M059J (cell line): Measurements from ENCODE around the gene SAFB. TPM values are rescaled to one million over a fixed set of nuclear protein-coding genes. Genes with fewer than 3 reads are reported as not detected.

Experiments used
- DNase-seq: peaks from one replicate; pipeline ENCODE4 v3.0.0-alpha.2; 2012; ENCODE audit warnings: low read depth
- total RNA-seq: library from RNA; depleted of rRNA; stranded (reverse); fragments of >200 nt; shearing (Covaris generic); gene quantifications from 2 replicates; pipeline ENCODE4 v1.2.3, GENCODE V29; 2014

SAFB gene
- total RNA-seq, 1 experiment from 2014 or later: 27.8 TPM

DNA sequence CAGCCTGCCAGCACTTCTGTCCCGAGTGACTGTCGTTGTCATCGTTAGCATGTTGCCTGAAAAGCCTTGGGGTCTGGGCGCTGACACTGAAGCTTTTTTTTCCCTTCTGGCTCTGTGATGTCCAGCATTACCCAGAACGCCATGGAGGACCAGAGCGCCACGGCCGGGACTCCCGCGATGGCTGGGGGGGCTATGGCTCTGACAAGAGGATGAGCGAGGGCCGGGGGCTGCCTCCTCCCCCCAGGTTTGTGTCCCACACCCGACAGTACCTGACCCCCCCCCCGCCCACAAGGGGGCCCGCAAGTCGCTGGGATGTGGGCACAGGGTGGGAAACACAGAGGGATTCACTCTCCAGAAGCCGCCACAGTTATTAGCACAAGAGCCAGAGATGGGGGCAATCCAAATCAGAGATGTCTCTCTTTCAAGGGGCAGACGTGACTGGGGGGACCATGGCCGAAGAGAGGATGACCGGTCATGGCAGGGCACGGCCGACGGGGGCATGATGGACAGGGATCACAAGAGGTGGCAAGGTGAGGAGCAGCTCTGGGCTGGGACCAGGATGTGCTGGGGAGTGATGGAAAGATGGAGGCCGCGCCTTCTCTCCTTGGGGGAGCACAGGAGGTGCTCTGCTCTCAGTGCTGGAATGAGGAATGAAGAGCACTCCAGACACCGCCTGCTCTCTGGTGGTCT, 44.2 kb downstream of the SAFB start:
- DNase-seq: no peak

DNA sequence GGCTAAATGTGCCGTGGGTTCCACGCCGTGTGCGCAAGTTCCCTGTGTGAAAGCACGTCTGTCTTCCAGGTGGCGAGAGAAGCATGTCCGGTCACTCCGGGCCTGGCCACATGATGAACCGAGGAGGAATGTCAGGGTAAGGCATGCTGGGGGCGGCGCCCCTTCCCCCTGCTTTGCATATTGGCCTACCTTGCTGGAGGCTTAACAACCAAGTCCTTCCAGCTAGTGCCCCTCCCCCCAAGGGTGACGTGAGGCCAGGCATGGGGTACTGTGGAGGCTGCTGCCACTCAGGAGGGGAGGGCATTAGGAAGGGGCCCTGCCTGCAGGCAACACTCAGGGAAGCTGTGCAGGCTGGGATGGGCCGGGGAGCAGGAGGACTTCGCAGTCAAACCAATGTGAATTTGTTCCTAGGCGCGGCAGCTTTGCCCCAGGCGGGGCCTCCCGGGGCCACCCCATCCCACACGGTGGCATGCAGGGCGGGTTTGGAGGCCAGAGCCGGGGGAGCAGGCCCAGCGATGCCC, 44.9 kb downstream of the SAFB start:
- no peak for DNase-seq

DNA sequence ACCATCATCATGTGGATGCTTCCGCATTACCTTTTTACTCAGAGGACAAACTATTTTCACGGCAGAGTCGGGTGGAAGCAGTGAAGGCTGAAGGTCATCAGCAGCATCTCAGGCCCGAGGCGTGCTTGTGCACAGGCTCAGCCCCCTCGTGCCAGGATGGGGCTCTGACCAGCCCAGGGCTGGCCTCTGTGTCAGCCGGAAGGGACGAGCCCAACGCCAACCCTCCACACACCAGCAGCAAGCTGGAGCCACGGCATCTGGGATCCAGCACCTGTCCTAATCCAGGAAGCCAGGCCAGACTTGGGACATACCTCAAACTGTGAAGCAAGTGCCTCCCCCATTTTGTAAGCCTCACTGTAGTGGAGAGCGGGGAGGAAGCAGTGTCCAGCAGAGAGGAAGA, 46.3 kb downstream of the SAFB start:
- no peak for DNase-seq

DNA sequence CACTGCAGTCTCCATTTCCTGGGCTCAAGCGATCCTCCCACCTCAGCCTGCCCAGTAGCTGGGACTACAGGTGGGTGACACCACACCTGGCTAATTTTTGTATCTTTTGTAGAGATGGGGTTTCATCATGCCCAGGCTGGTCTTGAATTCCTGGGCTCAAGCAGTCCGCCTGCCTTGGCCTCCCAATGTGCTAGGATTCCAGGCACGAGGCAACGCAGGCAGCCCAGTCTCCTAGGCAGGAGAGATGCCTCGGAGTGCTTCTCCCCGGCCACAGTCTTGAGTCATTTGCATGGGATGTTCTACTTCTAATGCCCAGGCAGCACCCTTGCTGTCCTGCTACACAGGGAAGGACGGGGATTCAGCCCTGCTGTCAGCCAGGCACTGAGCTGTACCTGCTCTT, 48.7 kb downstream of the SAFB start:
- no peak for DNase-seq

DNA sequence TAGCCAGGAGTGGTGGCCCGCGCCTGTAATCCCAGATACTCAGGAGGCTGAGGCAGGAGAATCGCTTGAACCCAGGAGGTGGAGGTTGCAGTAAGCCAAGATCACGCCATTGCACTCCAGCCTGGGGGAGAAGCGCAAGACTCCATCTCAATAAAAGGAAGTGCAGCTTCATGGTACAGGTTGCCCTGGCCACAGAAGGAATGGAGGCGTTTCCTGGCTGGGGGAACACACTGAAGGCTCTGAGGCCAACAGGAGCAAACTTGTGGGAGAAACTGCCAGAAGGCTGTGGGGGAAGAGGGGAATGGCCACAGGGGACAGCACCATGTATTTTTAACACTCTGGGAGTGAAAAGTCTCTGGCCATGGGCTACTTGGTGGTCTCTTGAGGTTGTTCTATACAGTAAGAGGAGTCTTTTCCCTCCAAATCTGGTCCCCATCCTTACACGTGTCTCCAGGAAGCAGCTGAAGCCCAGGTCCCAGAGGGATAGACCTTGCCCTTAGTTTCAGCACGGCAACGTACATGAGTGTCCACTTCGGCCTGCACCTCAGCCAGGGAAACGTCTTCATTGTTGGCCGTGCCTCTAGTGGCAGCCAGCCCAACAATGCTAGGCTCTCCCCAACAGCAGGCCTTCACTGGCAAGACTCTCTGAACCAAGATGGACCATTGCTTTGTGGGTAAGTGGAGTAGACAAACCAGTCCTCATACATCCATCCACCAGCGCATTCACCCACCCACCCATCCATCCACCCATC, 50.0 kb downstream of the SAFB start:
- DNase-seq: no peak

DNA sequence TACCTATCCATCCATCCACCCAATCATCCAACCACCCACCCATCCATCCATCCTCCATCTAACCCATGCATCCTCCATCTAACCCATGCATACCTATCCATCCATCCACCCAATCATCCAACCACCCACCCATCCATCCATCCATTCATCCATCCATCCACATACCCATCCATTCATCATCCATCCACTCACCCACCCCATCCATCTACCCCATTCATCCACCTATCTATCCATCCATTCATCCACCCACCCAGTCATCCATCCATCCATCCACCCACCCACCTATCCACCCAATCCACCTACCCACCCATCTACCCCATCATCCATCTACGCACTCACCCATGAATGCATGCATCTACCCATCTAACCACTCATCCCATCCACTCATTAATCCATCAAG, 50.9 kb downstream of the SAFB start:
- no peak for DNase-seq

DNA sequence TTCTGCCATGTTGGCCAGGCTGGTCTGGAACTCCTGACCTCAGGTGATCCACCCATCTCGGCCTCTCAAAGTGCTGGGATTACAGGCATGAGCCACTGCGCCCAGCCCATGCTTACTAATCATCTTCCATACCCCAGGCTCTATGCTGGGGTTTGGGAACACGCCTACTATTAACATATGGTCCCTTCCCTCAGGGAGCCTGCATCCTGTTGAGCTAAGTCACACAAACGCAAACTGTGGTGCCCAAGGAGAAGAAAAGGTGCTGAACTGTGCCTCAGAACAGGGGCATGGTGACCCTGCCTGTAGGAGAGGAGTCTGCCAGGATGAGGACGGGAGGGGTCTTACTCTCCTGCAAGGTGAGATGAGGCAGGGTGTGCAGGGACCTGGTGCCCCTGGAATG, 51.8 kb downstream of the SAFB start:
- no peak for DNase-seq

DNA sequence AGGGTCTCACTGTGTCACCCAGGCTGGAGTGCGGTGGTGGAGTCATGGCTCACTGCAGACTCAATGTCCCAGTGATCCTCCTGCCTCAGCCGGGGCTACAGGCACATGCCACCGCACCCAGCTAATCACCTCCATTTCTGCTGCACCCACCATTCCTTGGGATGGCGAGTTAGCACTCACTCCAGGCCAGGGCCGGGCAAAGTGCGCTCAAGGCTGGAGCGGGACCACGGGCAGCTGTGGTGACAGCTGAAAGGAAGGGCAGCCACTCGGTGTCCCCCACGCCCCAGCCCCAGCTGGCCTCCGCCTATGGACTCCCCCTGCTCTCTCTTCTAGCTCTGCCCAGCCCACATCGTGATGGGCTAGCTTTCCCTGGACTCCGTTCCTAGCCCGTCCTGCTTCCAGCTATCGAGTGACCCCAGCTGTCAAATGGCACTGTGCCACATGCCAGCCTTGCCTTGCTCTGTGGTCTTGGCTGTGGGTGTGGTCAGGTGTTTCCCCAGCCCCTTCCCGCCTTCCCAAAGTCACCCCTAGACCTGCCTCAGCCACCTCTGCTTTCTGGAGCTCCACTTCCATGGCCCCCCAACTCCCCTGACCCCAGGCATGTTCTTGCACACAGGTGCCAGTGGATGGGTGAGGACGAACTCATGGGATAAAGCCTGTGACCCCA, 53.4 kb downstream of the SAFB start:
- DNase-seq: no peak

DNA sequence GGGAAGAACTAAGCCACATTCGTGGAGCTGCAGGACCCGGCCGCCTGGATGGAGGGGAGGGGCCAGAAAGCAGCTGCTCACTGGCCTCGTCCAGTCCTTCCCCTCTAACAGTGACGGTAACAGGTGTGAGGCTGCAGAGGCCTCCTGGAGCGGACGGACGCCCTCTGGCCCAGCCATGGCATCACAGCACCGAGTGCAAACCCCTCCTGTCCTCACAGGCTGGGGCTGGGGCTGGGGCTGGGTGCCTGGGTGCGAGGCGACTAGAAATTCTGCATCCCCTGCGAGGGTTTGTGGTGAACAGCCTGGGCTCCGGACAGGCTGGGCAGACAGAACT, 53.9 kb downstream of the SAFB start:
- no peak for DNase-seq

DNA sequence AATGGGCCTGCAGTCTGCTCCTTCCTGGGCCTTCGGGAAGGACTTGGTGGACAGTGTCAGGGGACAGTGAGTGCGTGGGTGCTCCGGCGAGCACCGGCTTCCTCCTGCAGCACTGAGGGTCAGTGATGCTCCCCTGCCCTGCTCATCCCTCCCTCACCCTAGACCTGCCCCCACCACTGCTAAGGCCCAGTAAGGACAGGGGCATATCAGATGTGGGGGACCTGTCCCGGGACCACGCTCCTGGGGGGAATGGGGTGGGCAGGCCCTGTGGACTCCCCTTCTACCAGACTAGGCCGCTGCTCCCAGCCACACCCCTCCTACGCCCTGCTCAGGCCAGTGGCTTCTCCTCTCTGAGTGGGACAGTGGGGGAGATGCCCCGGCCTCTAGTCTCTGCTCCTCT, 54.3 kb downstream of the SAFB start:
- DNase-seq: no peak

DNA sequence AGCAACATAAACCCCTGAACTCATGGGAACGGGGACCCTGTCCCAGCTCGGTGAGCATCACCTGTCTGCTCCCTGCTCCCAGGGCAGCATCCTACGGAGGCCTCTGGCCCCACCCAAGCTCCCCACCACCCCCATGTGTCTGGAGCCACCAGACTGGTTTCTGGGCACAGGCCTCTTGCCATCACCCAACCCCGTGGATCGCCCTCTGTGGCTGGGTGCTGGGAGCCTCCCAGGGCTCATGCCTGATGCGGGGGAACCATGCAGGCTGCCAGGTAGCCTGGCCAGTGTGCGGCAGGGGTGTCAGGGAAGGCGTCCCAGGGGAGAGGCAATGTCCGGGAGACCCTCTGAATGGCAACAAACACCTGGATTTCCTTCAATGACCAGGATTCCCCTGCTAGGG, 54.7 kb downstream of the SAFB start:
- DNase-seq: no peak

DNA sequence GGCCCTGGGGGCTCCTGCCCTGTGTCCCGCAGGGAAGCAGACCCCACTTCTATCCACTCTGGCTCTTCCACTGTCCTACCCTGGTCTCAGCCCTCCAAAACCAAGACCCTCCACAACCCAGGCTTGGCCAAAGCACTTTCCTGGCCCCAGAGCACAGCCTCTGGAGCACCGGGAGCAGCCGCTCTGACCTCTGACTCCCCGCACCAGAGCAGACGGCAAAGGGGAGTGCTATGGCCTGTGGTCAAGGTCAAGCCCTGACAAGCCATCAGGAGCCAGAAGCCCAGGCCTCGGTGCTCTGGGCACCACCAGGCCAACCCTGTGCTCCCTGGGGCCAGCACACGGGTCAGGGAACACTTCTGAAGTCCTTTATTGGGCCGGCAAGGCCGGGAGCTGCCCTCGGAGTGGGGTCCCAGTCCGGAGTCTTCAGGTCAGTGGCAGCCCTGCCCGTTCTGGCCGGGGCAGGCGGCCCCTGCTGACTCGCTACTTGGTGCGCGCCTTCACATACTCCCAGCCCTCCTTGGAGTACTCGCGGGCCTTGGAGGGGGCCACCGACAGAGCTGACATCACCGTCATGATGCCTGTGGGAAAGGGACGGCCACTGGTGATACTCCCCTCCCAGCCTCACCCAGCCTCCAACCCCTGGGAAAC, 55.3 kb downstream of the SAFB start:
- no peak for DNase-seq

DNA sequence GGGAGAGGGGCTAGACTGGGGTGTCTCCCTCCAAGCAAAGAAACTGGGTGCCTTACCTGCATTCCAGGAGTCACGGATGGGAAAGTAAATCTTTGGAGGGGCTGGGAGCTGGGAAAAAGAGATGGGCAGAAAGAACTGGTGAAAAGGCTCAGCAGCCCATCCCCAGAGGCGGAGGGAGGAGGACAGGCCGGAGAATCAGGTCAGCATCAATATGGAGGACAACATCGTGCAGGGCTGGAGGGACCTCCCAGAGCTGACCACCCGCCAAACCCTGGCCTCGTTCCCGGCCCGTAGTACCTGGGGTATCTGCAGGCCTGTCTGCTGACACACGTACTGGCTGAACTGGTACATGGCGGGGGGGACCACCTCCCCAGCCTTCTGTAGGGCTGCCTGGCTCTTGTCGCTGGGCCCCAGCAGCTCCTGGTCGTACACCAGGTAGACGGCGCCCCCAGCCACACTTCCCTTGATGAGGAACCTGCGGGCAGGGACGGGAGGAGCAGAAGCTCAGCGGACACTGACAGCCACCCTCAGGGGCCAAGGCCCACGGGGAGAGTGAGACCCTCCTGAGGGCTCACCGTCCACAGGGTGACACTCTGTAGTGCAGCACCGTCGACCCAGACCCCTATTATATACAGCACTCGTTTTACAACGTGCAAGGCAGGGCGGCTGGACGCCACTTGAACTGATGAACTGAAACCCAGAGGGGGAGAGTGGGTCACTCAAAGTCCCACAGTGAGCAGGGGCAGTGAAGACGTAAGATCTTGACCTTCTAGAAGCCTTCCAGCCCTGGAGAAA, 56.6 kb downstream of the SAFB start:
- no peak for DNase-seq

DNA sequence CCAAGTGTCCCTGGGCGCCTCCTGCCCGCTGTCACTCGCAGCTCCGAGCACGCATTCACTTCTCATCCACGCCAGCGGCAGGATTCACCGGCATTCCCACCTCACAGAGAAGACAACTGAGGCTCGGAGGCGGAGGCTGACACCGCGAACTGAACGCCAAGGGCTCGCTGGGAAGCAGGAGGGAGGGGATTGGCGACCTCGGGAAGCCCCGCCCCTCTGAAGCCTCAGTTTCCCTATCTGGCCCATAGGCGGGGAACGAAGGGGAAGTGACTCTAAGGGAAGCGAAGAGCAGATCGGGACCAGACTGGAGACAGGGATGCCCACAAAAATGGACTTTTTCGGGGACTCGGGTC, 57.2 kb downstream of the SAFB start:
- DNase-seq: no peak

DNA sequence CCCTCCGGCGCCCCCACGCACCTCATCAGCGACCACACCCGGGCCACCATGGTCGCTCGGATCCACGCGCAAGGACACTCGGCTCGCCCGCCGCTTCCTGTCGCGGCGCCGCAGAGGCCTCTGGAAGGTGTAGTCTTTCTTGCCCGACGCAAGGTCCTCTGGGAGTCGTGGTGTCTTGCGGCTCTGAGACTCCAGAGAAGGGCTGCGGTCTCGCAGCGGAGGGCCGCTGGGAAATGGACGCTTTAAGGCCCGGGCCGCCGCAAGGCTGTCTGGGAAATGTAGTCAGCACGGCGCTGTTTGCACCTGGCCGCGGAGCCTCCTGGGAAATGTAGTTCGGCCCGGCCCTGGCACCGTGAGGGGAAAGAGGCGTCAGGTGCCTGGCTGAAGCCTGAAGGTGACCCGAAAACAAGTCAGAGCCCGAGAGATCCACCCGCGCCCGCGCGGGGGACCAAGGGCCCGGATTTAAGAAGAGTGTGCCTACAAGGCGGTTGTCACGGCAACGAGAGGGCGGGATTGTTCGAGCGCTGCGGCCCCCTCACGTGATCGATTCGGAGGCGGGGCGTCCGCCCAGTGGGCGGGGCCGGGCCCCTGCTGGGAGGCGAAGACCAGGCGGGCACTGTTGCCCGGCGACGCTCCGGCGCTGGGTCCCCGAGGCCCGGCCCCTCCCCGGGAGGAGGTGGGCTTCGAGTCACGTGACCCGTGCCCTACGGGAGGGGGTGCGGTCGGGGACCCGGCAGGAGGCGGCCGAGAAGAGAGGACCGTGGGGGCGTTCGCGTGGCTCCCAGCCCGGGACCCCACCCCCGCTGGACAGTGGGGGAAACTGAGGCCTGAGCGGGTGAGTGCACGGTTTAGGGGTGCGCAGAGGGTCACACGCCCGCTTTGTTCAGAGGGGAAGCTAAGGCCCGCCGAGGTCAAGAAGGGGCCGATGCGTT, 57.8 kb downstream of the SAFB start, which contains the start of the genes HSD11B1L and MICOS13:
TSS of gene HSD11B1L (plus strand) at position 591 of the 932 bp plus-strand sequence. CDS start 3,806 bp downstream, outside the sequence.
TSS of gene MICOS13 (minus strand) at position 80 of the 932 bp plus-strand sequence. CDS start at position 50, 30 bp downstream.
- DNase-seq: peak; percentile 99

DNA sequence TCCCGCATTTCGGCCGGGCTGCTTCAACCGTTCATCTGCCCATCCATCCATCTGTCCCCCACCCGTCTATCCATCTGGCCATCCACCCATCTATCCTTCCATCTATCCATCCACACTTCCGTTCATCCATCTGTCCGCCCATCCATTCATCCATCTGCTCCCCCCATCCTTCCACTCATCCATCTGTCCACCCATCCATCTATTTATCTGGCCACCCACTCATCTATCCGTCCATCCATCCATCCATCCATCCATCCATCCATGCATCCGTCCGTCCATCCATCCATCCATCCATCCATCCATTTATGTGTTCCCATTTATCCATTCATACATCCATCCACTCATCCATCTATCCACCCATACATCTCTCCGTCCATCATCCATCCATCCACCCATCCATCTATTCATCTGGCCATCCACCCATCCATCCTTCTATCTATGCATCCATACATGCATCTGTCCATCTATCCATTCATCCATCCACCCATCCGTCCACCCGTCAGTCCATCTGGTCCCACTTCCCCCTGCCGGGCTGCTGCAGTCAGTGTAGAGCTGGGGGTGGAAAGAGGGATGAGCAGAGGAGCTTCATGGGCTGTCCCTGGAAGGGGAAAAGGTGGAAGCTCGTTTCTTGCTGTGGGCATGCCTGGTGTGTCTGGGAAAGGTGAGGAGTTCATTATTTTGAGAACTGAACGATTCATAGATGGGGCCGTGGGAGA, 58.7 kb downstream of the SAFB start:
- DNase-seq: no peak

DNA sequence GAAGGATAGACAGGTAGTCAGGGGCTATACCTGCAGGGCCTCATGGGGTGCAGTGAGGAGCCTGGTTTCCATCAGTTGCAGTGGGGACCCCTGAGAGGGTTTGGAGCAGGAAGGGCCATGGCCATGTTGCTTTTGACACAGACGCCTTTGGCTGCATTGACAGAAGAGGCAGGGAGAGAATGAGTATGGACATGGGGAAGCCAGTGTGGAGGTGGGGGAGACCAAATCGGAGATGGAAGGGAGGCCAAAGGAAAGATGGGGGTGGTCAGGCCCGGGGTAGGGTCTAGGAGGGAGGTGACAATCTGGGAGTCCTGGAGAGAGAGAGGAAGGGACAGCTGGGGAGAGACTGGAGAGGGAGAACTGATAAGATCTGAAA, 59.2 kb downstream of the SAFB start:
- DNase-seq: no peak

DNA sequence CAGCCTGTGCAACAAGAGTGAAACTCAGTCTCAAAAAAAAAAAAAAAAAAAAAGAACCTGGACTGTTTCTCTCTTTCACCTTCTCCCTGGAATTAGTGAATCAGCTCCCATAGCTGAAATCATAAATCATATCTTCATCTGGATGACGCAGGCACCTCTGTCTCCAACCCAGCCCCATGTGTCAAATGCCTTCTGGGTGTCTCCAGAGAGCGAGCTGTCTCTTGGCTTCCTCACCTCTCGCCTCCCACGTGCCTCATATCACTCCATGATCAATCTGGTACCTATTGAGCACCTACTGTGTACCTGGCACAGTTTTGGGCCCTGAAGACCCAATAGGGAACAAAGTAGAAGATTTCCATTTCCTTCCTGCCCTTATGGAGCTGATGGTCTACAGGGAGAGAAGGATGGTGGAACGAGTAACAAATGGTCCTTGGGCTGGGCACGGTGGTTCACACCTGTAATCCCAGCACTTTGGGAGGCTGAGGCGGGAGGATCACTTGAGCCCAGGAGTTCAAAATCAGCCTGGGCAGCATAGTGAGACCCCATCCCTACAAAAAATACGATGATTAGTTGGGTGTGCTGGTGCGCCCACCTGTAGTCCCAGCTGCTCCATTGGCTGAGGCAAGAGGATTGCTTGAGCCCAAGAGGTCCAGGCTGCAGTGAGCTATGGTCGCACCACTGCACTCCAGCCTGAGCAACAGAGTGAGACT, 60.4 kb downstream of the SAFB start:
- no peak for DNase-seq
